NB4 (cell line): ENCODE measurements around the gene DOK3.
A peak's percentile ranks its signal among the peaks of the same experiment; 100 is the strongest.

Experiments used
- CTCF ChIP-seq: IDR thresholded peaks from one replicate; pipeline ENCODE4 v1.5.1; 2012; ENCODE audit warnings: low read depth, low read length
- MYC ChIP-seq: IDR thresholded peaks from 2 replicates; pipeline ENCODE4 v1.6.1; 2011; ENCODE audit warnings: low read depth, low read length
- POLR2A ChIP-seq: IDR thresholded peaks from 2 replicates; pipeline ENCODE4 v1.6.1; 2011; ENCODE audit warnings: mild to moderate bottlenecking; ENCODE audit not compliant: insufficient read length; ENCODE audit errors: extremely low read depth

- TF ChIP-seq MYC = no peak
- TF ChIP-seq CTCF = no peak
- peak; percentile 11 for TF ChIP-seq POLR2A
These were observed 6.1 kb downstream of the DOK3 start for GRCh38 chr5:177503351-177504085.
